Stimulated activated CD4-positive, alpha-beta T cell treated with anti-CD3 and anti-CD28 coated beads, Interleukin-1b, Interleukin-23, amount 100 ng/mL, for 24 hours (primary cell): Measurements from ENCODE around the gene ARHGAP10.

Source experiments
- DNase-seq, 4 experiments: peaks; one replicate each; pipeline ENCODE4 v3.0.0-alpha.2; 2020; ENCODE audit warnings: low read depth in 4 of 4, low spot score in 1 of 4

The ARHGAP10 gene

GRCh38 chr4:147944249-147944648, 212.4 kb downstream of the ARHGAP10 start:
- DNase-seq: no peak

GRCh38 chr4:147944670-147945260, 212.9 kb downstream of the ARHGAP10 start:
- DNase-seq: no peak

- DNase-seq: no peak
Measured at GRCh38 chr4:147948336-147948735, 216.4 kb downstream of the ARHGAP10 start.

- no peak for DNase-seq
Measured at GRCh38 chr4:147950261-147950660, 218.4 kb downstream of the ARHGAP10 start.

GRCh38 chr4:147950841-147951240, 219.0 kb downstream of the ARHGAP10 start:
- DNase-seq: no peak

GRCh38 chr4:147954850-147955249, 223.0 kb downstream of the ARHGAP10 start:
- DNase-seq: no peak

- no peak for DNase-seq
Measured at GRCh38 chr4:147955827-147956558, 224.1 kb downstream of the ARHGAP10 start.

- no peak for DNase-seq
Measured at GRCh38 chr4:147957446-147957845, 225.6 kb downstream of the ARHGAP10 start.

GRCh38 chr4:147958057-147958456, 226.2 kb downstream of the ARHGAP10 start:
- DNase-seq: no peak

GRCh38 chr4:147958489-147959065, 226.7 kb downstream of the ARHGAP10 start:
- DNase-seq: no peak

- DNase-seq: no peak
Measured at GRCh38 chr4:147960971-147961370, 229.1 kb downstream of the ARHGAP10 start.

GRCh38 chr4:147963839-147964238, 232.0 kb downstream of the ARHGAP10 start:
- no peak for DNase-seq

- no peak for DNase-seq
Measured at GRCh38 chr4:147964266-147964880, 232.5 kb downstream of the ARHGAP10 start.

GRCh38 chr4:147965056-147965455, 233.2 kb downstream of the ARHGAP10 start:
- no peak for DNase-seq

GRCh38 chr4:147965873-147966272, 234.0 kb downstream of the ARHGAP10 start:
- no peak for DNase-seq

- DNase-seq: no peak
Measured at GRCh38 chr4:147968641-147969040, 236.8 kb downstream of the ARHGAP10 start.

- no peak for DNase-seq
Measured at GRCh38 chr4:147969573-147970385, 237.9 kb downstream of the ARHGAP10 start.

- no peak for DNase-seq
Measured at GRCh38 chr4:147971116-147971515, 239.2 kb downstream of the ARHGAP10 start.

GRCh38 chr4:147975325-147975724, 243.4 kb downstream of the ARHGAP10 start:
- no peak for DNase-seq

GRCh38 chr4:147975933-147976928, 244.3 kb downstream of the ARHGAP10 start:
- no peak for DNase-seq
